ENCODE results near the gene HEATR5B.

GRCh38 chr2:37059841-37060240, 24.3 kb downstream of the HEATR5B start:
- no peak for TF ChIP-seq CTCF (IDR thresholded peaks at IDR 0.05; ENCODE audit: insufficient read depth, low read length)
- no peak for TF ChIP-seq SPI1 (IDR thresholded peaks at IDR 0.05; ENCODE audit: borderline replicate concordance, low read depth)
- no peak for TF ChIP-seq REST (IDR thresholded peaks at IDR 0.05; ENCODE audit: insufficient replicate concordance, low read depth)
- no peak for TF ChIP-seq POLR2AphosphoS5 (IDR thresholded peaks at IDR 0.05; ENCODE audit: low read depth)
